Esophagus (tissue), 2 donors: ENCODE data around the gene ZCCHC17. TPM values are rescaled to one million over a fixed set of nuclear protein-coding genes. Genes with fewer than 3 reads are reported as not detected.
A peak's percentile ranks its signal among the peaks of the same experiment; 100 is the strongest.

ENCODE experiments used
- H3K27ac ChIP-seq, 2 donors: one replicate each; pipeline ENCODE4 v1.5.1; 2013; ENCODE audit warnings: low read depth in 2 of 2, mild to moderate bottlenecking in 2 of 2, inconsistent platforms in 1 of 2, low read length in 1 of 2, moderate library complexity in 1 of 2
- H3K27me3 ChIP-seq, 2 donors: one replicate each; pipeline ENCODE4 v1.6.1; 2013; ENCODE audit warnings: low read length in 2 of 2, control low read depth in 1 of 2, mild to moderate bottlenecking in 1 of 2; ENCODE audit not compliant: insufficient read depth in 2 of 2, control insufficient read depth in 1 of 2
- H3K36me3 ChIP-seq, 2 donors: one replicate each; pipeline ENCODE4 v1.6.1; 2013; ENCODE audit warnings: low read length in 1 of 2; ENCODE audit not compliant: control insufficient read depth in 2 of 2, insufficient read depth in 2 of 2
- H3K4me1 ChIP-seq, 2 donors: one replicate each; pipeline ENCODE4 v1.6.1; 2013; ENCODE audit warnings: low read length in 1 of 2; ENCODE audit not compliant: control insufficient read depth in 2 of 2, insufficient read depth in 2 of 2
- H3K4me3 ChIP-seq, 2 donors: one replicate each; pipeline ENCODE4 v1.5.1; 2013; ENCODE audit warnings: low read length in 2 of 2, mild to moderate bottlenecking in 2 of 2, low read depth in 1 of 2, moderate library complexity in 1 of 2
- H3K9me3 ChIP-seq, 2 donors: one replicate each; pipeline ENCODE4 v1.6.1; 2013; ENCODE audit warnings: mild to moderate bottlenecking in 2 of 2, low read depth in 1 of 2, low read length in 1 of 2, moderate library complexity in 1 of 2; ENCODE audit not compliant: control insufficient read depth in 2 of 2, insufficient read depth in 1 of 2
- WGBS, 2 donors: extraction: QIAGEN DNeasy Blood & Tissue Kit; methylation state at CpG; one replicate each; pipeline ENCODE4 v1.1.7; 2013; 5-methylcytosine and 5-hydroxymethylcytosine counted together
- polyA plus RNA-seq, 2 donors: library from polyadenylated mRNA; stranded (reverse); fragments of 200-250 nt; gene quantifications; one replicate each; pipeline ENCODE4 v1.2.3, GENCODE V29; 2013
- donor health status: healthy with polysubstance abuse.
- donor health status: Bipolar disorder and iron deficiency.

Gene ZCCHC17
- polyA plus RNA-seq, 2 donors = 16.9 to 20.3 TPM

- Histone ChIP-seq H3K27me3 (no peaks in the 10 kb centered on the region), H3K27ac (no peak overlapping the region), H3K9me3 (no peaks in the 10 kb centered on the region), H3K4me3 (no peak overlapping the region), H3K36me3 (peaks cover 8 to 16% of the 10 kb centered on the region in 2 donors), H3K4me1 (no peaks in the 10 kb centered on the region)
- 96 to 98% methylated on average over 6 of the region's 6 CpGs for WGBS, 2 donors
Observed at GRCh38 chr1:31361607-31362006, 64.8 kb downstream of the ZCCHC17 start.

- peaks cover 10 to 17% of the 10 kb centered on the region in 2 donors for H3K36me3 ChIP-seq
- H3K9me3 ChIP-seq = no peaks in the 10 kb centered on the region
- H3K27me3 ChIP-seq = no peaks in the 10 kb centered on the region
- no peak overlapping the region for H3K27ac ChIP-seq
- WGBS, 2 donors = 95 to 97% methylated on average over 3 of the region's 3 CpGs
- H3K4me1 ChIP-seq = no peaks in the 10 kb centered on the region
- H3K4me3 ChIP-seq = no peak overlapping the region
Observed at GRCh38 chr1:31362032-31362431, 65.2 kb downstream of the ZCCHC17 start.

DNA sequence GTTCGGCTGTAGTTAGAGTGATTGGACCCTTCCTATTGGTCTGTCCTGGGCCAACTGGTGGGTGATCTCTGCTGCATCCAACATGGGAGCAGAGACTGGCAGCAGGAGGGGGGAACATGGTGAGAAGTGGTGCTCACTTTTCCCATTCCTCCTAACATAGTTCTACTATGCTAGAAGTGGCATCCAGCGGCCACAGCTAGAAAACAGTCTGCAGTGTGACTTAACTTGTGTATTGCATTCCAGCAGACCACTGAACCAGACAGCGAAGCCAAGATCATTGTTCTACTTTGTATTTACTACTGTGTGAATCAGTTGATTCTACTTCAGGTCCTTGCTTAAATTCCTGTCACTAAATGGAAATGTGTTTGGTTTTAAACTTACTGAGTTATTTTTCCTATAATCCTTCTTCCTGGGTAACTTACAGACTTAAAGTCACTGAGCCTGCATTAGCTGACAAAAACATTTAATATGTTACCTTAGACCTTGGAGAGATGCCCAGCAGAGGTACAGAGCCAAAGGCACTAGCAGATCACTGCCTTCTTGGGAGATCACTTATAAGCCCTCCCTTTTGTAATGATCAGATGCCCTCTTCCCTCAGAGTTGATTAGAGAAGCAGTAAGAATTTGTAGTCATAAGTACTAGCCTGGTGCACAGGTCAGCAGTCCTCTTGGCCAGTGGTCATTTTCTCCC is 67.9 kb downstream of the ZCCHC17 start:
- 91 to 95% methylated on average over 3 of the region's 3 CpGs for WGBS, 2 donors
- H3K36me3 ChIP-seq = peaks cover 12% of the 10 kb centered on the region in 2 donors
- no peak overlapping the region for H3K27ac ChIP-seq
- no peaks in the 10 kb centered on the region for H3K9me3 ChIP-seq
- H3K4me3 ChIP-seq = no peak overlapping the region
- no peaks in the 10 kb centered on the region for H3K4me1 ChIP-seq
- no peaks in the 10 kb centered on the region for H3K27me3 ChIP-seq

- H3K9me3 ChIP-seq = no peaks in the 10 kb centered on the region
- no peaks in the 10 kb centered on the region for H3K27me3 ChIP-seq
- H3K27ac ChIP-seq = no peak overlapping the region
- no peaks in the 10 kb centered on the region for H3K4me1 ChIP-seq
- 63 to 81% methylated on average over 2 of the region's 2 CpGs for WGBS, 2 donors
- peaks cover 12% of the 10 kb centered on the region in 2 donors for H3K36me3 ChIP-seq
- H3K4me3 ChIP-seq = no peak overlapping the region
Observed at GRCh38 chr1:31366796-31367195, 70.0 kb downstream of the ZCCHC17 start.

GRCh38 chr1:31368611-31369107 is 71.8 kb downstream of the ZCCHC17 start:
- Histone ChIP-seq H3K4me1 (peaks cover 6 to 7% of the 10 kb centered on the region in 2 donors), H3K27me3 (no peaks in the 10 kb centered on the region), H3K27ac (no peak overlapping the region), H3K9me3 (no peaks in the 10 kb centered on the region), H3K36me3 (peaks cover 12% of the 10 kb centered on the region in 2 donors), H3K4me3 (no peak overlapping the region)
- 83 to 92% methylated on average over 3 of the region's 3 CpGs for WGBS, 2 donors

DNA sequence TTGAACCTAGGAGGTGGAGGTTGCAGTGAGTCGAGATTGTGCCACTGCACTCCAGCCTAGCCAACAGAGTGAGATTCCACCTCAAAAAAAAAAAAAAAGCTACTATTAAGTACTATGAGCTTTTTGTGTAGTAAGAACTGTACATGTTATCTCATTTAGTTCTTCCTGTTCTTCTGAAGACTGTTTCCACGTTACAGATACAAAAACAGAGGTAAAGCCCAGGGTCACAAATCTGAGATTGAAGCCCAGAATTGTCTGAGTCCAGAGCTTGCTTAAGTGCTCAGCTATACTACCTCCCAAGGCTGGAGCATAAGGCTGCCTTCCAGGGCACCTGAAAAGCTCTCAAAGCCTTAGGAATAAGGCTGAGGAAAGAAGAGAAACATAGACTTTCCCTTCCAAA is 73.2 kb downstream of the ZCCHC17 start:
- H3K27ac ChIP-seq = no peak overlapping the region
- H3K36me3 ChIP-seq = peaks cover 6 to 7% of the 10 kb centered on the region in 2 donors
- H3K9me3 ChIP-seq = no peaks in the 10 kb centered on the region
- no peak overlapping the region for H3K4me3 ChIP-seq
- 71 to 90% methylated on average over 2 of the region's 2 CpGs for WGBS, 2 donors
- peaks cover 6 to 9% of the 10 kb centered on the region in 2 donors for H3K4me1 ChIP-seq
- no peaks in the 10 kb centered on the region for H3K27me3 ChIP-seq

- no peak overlapping the region for H3K27ac ChIP-seq
- peaks cover 6 to 9% of the 10 kb centered on the region in 2 donors for H3K4me1 ChIP-seq
- WGBS, 2 donors = 89 to 94% methylated on average over 4 of the region's 4 CpGs
- H3K27me3 ChIP-seq = no peaks in the 10 kb centered on the region
- no peaks in the 10 kb centered on the region for H3K9me3 ChIP-seq
- peaks cover 6 to 7% of the 10 kb centered on the region in 2 donors for H3K36me3 ChIP-seq
- no peak overlapping the region for H3K4me3 ChIP-seq
Observed at GRCh38 chr1:31370565-31370964, 73.7 kb downstream of the ZCCHC17 start.

DNA sequence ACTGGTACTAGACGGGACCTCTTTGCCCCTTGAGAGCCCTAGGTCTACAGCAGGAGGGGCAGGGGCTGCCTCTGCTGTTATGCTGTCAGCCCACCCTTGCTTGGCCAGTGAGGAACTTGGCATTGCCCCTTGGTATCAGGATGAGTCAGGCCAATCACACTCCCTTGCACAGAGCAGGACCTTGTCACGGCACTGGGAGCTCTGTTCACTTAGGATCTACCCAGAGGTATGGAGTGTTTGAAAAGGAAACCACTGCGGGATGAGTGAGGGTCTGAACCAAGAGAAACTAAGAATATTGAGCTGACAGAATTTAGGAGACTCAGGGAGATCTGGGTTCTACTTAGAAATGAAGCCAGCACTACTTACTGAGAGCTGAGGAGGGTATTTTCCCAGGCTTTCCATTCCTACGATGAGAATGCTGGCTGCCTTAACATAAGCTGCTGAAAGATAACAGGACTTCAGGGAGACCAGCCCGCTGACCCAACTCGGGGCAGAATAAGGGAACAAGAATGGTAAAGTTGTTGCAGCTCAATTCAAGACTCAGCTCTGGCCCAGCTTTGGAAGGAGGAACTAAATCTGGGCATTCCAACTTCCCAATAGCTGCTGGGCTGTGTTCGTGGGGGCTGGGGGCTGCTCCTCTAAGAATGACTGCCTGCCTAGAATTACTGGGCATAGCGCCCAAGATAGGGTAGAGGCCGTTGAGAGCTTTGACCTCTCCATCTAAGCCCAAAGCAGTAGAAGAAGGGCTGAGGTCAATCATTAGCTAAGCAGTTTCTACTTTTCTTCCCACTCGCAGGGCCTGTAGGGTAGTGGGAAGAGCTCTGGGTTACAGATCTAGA is 74.5 kb downstream of the ZCCHC17 start:
- Histone ChIP-seq H3K9me3 (no peaks in the 10 kb centered on the region), H3K27me3 (no peaks in the 10 kb centered on the region), H3K4me3 (no peak overlapping the region), H3K36me3 (peaks cover 3 to 5% of the 10 kb centered on the region in 2 donors), H3K27ac (no peak overlapping the region), H3K4me1 (peaks cover 6 to 9% of the 10 kb centered on the region in 2 donors)
- 67 to 76% methylated on average over 10 of the region's 10 CpGs for WGBS, 2 donors

DNA sequence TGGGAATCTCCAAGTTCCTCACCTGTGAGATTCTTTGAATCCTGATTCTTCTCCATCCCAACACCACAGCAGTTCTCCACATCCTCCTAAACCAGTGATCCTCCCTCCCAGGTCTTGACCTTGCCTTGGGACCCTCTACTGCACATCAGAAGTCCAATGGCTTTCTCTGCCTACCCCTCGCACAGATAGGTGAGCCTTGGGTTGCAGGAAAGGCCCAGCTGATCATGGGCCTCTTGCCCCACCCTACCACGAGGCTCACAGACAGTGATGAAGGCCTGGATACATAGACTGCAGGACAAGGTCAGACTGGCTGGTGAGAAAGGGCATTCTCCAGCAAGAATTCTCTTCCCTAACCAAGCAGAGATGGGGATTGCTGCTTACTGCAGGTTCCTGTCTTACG is 75.2 kb downstream of the ZCCHC17 start:
- Histone ChIP-seq H3K27me3 (no peaks in the 10 kb centered on the region), H3K4me3 (no peak overlapping the region), H3K36me3 (peaks cover under 1 to 2% of the 10 kb centered on the region in 2 donors), H3K9me3 (no peaks in the 10 kb centered on the region), H3K4me1 (peaks cover 6 to 9% of the 10 kb centered on the region in 2 donors), H3K27ac (peak overlapping the region in 1 of 2 donors; percentile 56)
- 74 to 85% methylated on average over 3 of the region's 3 CpGs for WGBS, 2 donors
